Thyroid gland (tissue), 4 donors: ENCODE data around the gene CLEC4G.

Source experiments
- POLR2A ChIP-seq, 2 donors: fragments of 450-650 bp; IDR thresholded peaks; one replicate each; pipeline ENCODE4 v1.6.1; 2017; ENCODE audit warnings: antibody characterized with exemption in 2 of 2, mild to moderate bottlenecking in 2 of 2, moderate library complexity in 1 of 2
- TF ChIP-seq, protein P1 (sequence below), 6 experiments: fragments of 200-600 bp in 3 of 6; fragments of 450-650 bp in 3 of 6; sonication (generic) in 3 of 6; IDR thresholded peaks; one replicate each; pipeline ENCODE4 v1.5.1; 2016 to 2019; ENCODE audit warnings: antibody characterized with exemption in 6 of 6, mild to moderate bottlenecking in 2 of 6, inconsistent platforms in 1 of 6, moderate library complexity in 1 of 6

DNA sequence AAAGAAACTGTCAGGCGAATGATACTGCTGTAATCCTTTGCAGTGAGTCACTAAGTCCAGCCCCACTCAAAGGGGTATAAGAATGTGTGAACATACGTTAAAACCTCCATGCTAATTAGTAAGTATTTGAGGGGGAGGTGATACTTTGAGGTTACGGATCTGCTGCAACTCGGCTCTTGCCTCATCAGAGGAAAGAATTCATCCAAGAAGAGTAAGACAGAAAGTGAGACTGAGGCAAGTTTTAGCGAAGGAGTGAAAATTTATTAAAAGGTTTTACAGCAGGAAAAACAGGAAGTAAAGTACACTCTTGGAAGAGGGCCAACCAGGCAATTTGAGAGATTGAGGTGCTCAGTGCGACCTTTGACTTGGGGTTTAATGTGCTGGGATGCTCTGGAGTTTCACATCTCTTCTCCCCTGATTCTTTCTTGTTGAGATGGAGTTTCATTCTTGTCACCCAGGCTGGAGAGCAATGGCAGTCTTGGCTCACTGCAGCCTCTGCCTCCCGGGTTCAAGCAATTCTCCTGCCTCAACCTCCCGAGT, 40.9 kb upstream of the CLEC4G start:
- no peak for TF ChIP-seq POLR2A (IDR thresholded peaks at IDR 0.05)
- TF ChIP-seq, protein P1, sequence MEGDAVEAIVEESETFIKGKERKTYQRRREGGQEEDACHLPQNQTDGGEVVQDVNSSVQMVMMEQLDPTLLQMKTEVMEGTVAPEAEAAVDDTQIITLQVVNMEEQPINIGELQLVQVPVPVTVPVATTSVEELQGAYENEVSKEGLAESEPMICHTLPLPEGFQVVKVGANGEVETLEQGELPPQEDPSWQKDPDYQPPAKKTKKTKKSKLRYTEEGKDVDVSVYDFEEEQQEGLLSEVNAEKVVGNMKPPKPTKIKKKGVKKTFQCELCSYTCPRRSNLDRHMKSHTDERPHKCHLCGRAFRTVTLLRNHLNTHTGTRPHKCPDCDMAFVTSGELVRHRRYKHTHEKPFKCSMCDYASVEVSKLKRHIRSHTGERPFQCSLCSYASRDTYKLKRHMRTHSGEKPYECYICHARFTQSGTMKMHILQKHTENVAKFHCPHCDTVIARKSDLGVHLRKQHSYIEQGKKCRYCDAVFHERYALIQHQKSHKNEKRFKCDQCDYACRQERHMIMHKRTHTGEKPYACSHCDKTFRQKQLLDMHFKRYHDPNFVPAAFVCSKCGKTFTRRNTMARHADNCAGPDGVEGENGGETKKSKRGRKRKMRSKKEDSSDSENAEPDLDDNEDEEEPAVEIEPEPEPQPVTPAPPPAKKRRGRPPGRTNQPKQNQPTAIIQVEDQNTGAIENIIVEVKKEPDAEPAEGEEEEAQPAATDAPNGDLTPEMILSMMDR (IDR thresholded peaks at IDR 0.05): no peak
